HCT116 (cell line): ENCODE results near the gene TCEANC2. TPM values are rescaled to one million over a fixed set of nuclear protein-coding genes. Genes with fewer than 3 reads are reported as not detected.
A peak's percentile ranks its signal among the peaks of the same experiment; 100 is the strongest.

Source experiments
- ATAC-seq: fragments of 200-7000 bp; cut with Tn5 transposase; 2 replicates; pipeline ENCODE4 v1.9.1; 2020; ENCODE audit warnings: mild to moderate bottlenecking, moderate library complexity
- BruUV-seq: library from RNA; stranded (reverse); fragments of 400-500 nt; replicated peaks from 2 replicates; lab custom pipeline; 2021; lab: Mats Ljungman, UMichigan
- CTCF ChIA-PET: fragments of 300-600 bp; sonication (Branson Sonifier 250); formaldehyde crosslinking; loops from one replicate; lab custom pipeline; 2021; ENCODE audit warnings: antibody characterized with exemption; lab: Charles Lee
- POLR2A ChIA-PET: fragments of 300-600, 350-600 bp; sonication (Branson Sonifier 250); formaldehyde crosslinking; loops from one replicate; lab custom pipeline; 2021; ENCODE audit warnings: antibody characterized with exemption; lab: Charles Lee
- RAD21 ChIA-PET, 2 experiments: fragments of 300-600 bp; sonication (Branson Sonifier 250); formaldehyde crosslinking; loops; one replicate each; lab custom pipeline; 2023; ENCODE audit warnings: low total read pairs in 2 of 2; ENCODE audit not compliant: uncharacterized antibody in 2 of 2, unreplicated experiment in 2 of 2, low non-redundant PET in 1 of 2; lab: Charles Lee
- DNase-seq: peaks from one replicate; pipeline ENCODE4 v3.0.0-alpha.2; 2010; ENCODE audit warnings: low read depth, low spot score
- H2AFZ ChIP-seq: fragments of 200-600 bp; shearing (Covaris generic), sonication (generic); 2 replicates; pipeline ENCODE4 v1.6.1; 2017; ENCODE audit warnings: low read depth, mixed run types, mixed read lengths, antibody characterized with exemption, low read length; ENCODE audit not compliant: poor library complexity, severe bottlenecking
- H3K27ac ChIP-seq: 2 replicates; pipeline ENCODE4 v1.5.1; 2012; ENCODE audit warnings: low read depth, low read length
- H3K27me3 ChIP-seq: fragments of 200-600 bp; sonication (generic); 2 replicates; pipeline ENCODE4 v1.6.1; 2016; ENCODE audit warnings: mixed run types, low read length, mixed read lengths; ENCODE audit not compliant: insufficient read depth
- H3K36me3 ChIP-seq, 2 experiments: fragments of 200-500 bp in 1 of 2; fragments of 200-600 bp in 1 of 2; sonication (Bioruptor generic) in 1 of 2; sonication (generic) in 1 of 2; 2 replicates each; pipeline versions ENCODE4 v1.5.1 to v1.6.1; 2014 to 2016; ENCODE audit warnings: low read length in 2 of 2, inconsistent platforms in 1 of 2, mixed read lengths in 1 of 2, mixed run types in 1 of 2; ENCODE audit not compliant: insufficient read depth in 2 of 2, control insufficient read depth in 1 of 2
- H3K4me1 ChIP-seq, 2 experiments: fragments of 200-600 bp in 1 of 2; sonication (generic) in 1 of 2; 2 replicates each; pipeline versions ENCODE4 v1.5.1 to v1.6.1; 2012 to 2017; ENCODE audit warnings: low read length in 2 of 2, inconsistent platforms in 1 of 2, mild to moderate bottlenecking in 1 of 2, mixed read lengths in 1 of 2, mixed run types in 1 of 2, moderate library complexity in 1 of 2; ENCODE audit not compliant: insufficient read depth in 2 of 2, control insufficient read depth in 1 of 2
- H3K4me2 ChIP-seq: fragments of 200-600 bp; sonication (generic); 2 replicates; pipeline ENCODE4 v1.6.1; 2017; ENCODE audit warnings: mixed run types, low read length, mixed read lengths
- H3K4me3 ChIP-seq, 2 experiments: fragments of 200-600 bp in 1 of 2; sonication (generic) in 1 of 2; replicated peaks in 1 of 2; 2 replicates each; pipeline ENCODE4 v1.5.1; 2011 to 2016; ENCODE audit warnings: low read length in 2 of 2, control low read depth in 1 of 2, low read depth in 1 of 2, mild to moderate bottlenecking in 1 of 2, mixed read lengths in 1 of 2, mixed run types in 1 of 2
- H3K79me2 ChIP-seq: fragments of 200-600 bp; sonication (generic); 2 replicates; pipeline ENCODE4 v1.6.1; 2017; ENCODE audit warnings: mild to moderate bottlenecking, mixed run types, low read length, moderate library complexity, mixed read lengths; ENCODE audit not compliant: insufficient read depth
- H3K9ac ChIP-seq: fragments of 200-600 bp; sonication (generic); 2 replicates; pipeline ENCODE4 v1.6.1; 2016; ENCODE audit warnings: low read length, mixed read lengths
- H3K9me2 ChIP-seq: fragments of 200-600 bp; sonication (generic), shearing (Covaris generic); 2 replicates; pipeline ENCODE4 v1.6.1; 2017; ENCODE audit warnings: mixed run types, mild to moderate bottlenecking, moderate library complexity; ENCODE audit not compliant: insufficient read depth
- H3K9me3 ChIP-seq, 2 experiments: fragments of 200-500 bp in 1 of 2; fragments of 200-600 bp in 1 of 2; sonication (Bioruptor generic) in 1 of 2; sonication (generic) in 1 of 2; 2 replicates each; pipeline ENCODE4 v1.6.1; 2014 to 2017; ENCODE audit warnings: low read length in 2 of 2, mixed read lengths in 2 of 2, inconsistent platforms in 1 of 2, low read depth in 1 of 2, mild to moderate bottlenecking in 1 of 2, mixed run types in 1 of 2, moderate library complexity in 1 of 2; ENCODE audit not compliant: control insufficient read depth in 1 of 2, insufficient read depth in 1 of 2
- H4K20me1 ChIP-seq: fragments of 200-600 bp; sonication (generic), shearing (Covaris generic); 2 replicates; pipeline ENCODE4 v1.6.1; 2017; ENCODE audit warnings: mixed run types, mild to moderate bottlenecking, moderate library complexity; ENCODE audit not compliant: insufficient read depth
- ATF3 ChIP-seq: IDR thresholded peaks from 2 replicates; pipeline ENCODE4 v1.6.1; 2012
- CBX3 ChIP-seq: IDR thresholded peaks from 2 replicates; pipeline ENCODE4 v1.6.1; 2012; ENCODE audit warnings: low read depth
- CTCF ChIP-seq, 3 experiments: fragments of 200-600 bp in 1 of 3; sonication (generic) in 1 of 3; IDR thresholded peaks in 2 of 3; conservative IDR thresholded peaks in 1 of 3; 2 replicates each; pipeline ENCODE4 v1.5.1; 2012 to 2017; ENCODE audit warnings: low read depth in 2 of 3, low read length in 2 of 3, antibody characterized with exemption in 1 of 3, borderline replicate concordance in 1 of 3, control low read depth in 1 of 3, mild to moderate bottlenecking in 1 of 3, mixed read lengths in 1 of 3, mixed run types in 1 of 3, moderate library complexity in 1 of 3; ENCODE audit not compliant: insufficient read depth in 1 of 3
- EGR1 ChIP-seq: IDR thresholded peaks from 2 replicates; pipeline ENCODE4 v1.6.1; 2012; ENCODE audit warnings: low read depth
- ELF1 ChIP-seq: IDR thresholded peaks from 2 replicates; pipeline ENCODE4 v1.6.1; 2012; ENCODE audit warnings: low read depth, borderline replicate concordance
- EZH2 ChIP-seq: fragments of 200-600 bp; sonication (generic); IDR thresholded peaks from 2 replicates; pipeline ENCODE4 v1.6.1; 2017; ENCODE audit warnings: antibody characterized with exemption, mixed run types
- EZH2phosphoT487 ChIP-seq: fragments of 200-600 bp; IDR thresholded peaks from 2 replicates; pipeline ENCODE4 v1.6.1; 2018; ENCODE audit warnings: antibody characterized with exemption, borderline replicate concordance
- FOSL1 ChIP-seq: IDR thresholded peaks from 2 replicates; pipeline ENCODE4 v1.6.1; 2012; ENCODE audit warnings: low read depth
- JUND ChIP-seq: IDR thresholded peaks from 2 replicates; pipeline ENCODE4 v1.6.1; 2012
- MAX ChIP-seq: IDR thresholded peaks from 2 replicates; pipeline ENCODE4 v1.6.1; 2012
- POLR2A ChIP-seq: IDR thresholded peaks from 2 replicates; pipeline ENCODE4 v1.7.0; 2011; ENCODE audit warnings: borderline replicate concordance; ENCODE audit not compliant: insufficient read depth, insufficient read length; ENCODE audit errors: extremely low read depth
- POLR2AphosphoS5 ChIP-seq: IDR thresholded peaks from 2 replicates; pipeline ENCODE4 v1.6.1; 2011; ENCODE audit warnings: mild to moderate bottlenecking, low read depth, low read length, moderate library complexity
- RAD21 ChIP-seq: IDR thresholded peaks from 2 replicates; pipeline ENCODE4 v1.6.1; 2012; ENCODE audit warnings: low read depth, mild to moderate bottlenecking
- SIN3A ChIP-seq: IDR thresholded peaks from 2 replicates; pipeline ENCODE4 v1.6.1; 2012; ENCODE audit warnings: low read depth
- SRF ChIP-seq: IDR thresholded peaks from 2 replicates; pipeline ENCODE4 v1.6.1; 2012; ENCODE audit warnings: low read depth
- TCF7L2 ChIP-seq: IDR thresholded peaks from 2 replicates; pipeline ENCODE4 v1.7.0; 2011; ENCODE audit warnings: borderline replicate concordance, inconsistent platforms; ENCODE audit not compliant: insufficient read depth, insufficient read length; ENCODE audit errors: extremely low read depth
- YY1 ChIP-seq: IDR thresholded peaks from 2 replicates; pipeline ENCODE4 v1.6.1; 2011; ENCODE audit warnings: low read length, low read depth, moderate library complexity, mild to moderate bottlenecking; ENCODE audit not compliant: insufficient replicate concordance; ENCODE audit errors: extremely low read depth
- ZBTB33 ChIP-seq: IDR thresholded peaks from 2 replicates; pipeline ENCODE4 v1.6.1; 2011; ENCODE audit warnings: mild to moderate bottlenecking, low read length, moderate library complexity; ENCODE audit not compliant: insufficient replicate concordance; ENCODE audit errors: extremely low read depth
- ZFX ChIP-seq: fragments of 450-650 bp; IDR thresholded peaks from 2 replicates; pipeline ENCODE4 v1.6.1; 2017
- ZNF274 ChIP-seq: fragments of 200-500 bp; sonication (Bioruptor generic); IDR thresholded peaks from 2 replicates; pipeline ENCODE4 v1.6.1; 2014; ENCODE audit warnings: mild to moderate bottlenecking, low read depth, low read length, inconsistent platforms
- intact Hi-C: fragments of 100-400 bp; cut with micrococcal nuclease; formaldehyde crosslinking; loops from 2 replicates; pipeline ENCODE4 v1.10.0; 2022
- total RNA-seq: library from RNA; stranded (reverse); gene quantifications from one replicate; pipeline ENCODE4 v1.2.1, GENCODE V29; 2021; ENCODE audit not compliant: unreplicated experiment

The TCEANC2 gene
- total RNA-seq, 1 experiment from 2014 or later, result 5.4 TPM

GRCh38 chr1:54016343-54017282 is 36.8 kb upstream of the TCEANC2 start:
- Histone ChIP-seq H3K27ac (peak overlapping the region; percentile 76), H3K4me3 (peak overlapping the region in 1 of 2 experiments; percentile 32; a peak in 2 of 4 replicates), H2AFZ (peak overlapping the region; percentile 37), H3K27me3 (no peaks in the 10 kb centered on the region), H3K79me2 (no peaks in the 10 kb centered on the region), H3K4me1 (peaks cover 40 to 41% of the 10 kb centered on the region in 2 experiments), H3K9me2 (no peaks in the 10 kb centered on the region), H3K4me2 (peak overlapping the region; percentile 75), H3K9ac (peak overlapping the region; percentile 48), H3K9me3 (no peaks in the 10 kb centered on the region), H3K36me3 (no peaks in the 10 kb centered on the region), H4K20me1 (no peaks in the 10 kb centered on the region)
- ChIA-PET POLR2A (interaction anchor here (0.7 to 1.8 kb wide), 3 partner anchors 15 to 36 kb away, joined by 3 to 4 read pairs (median 3); partner anchors contain the start of genes TCEANC2 and TMEM59), CTCF (no interaction called here), RAD21 (interaction anchor here in 1 of 2 experiments (0.6 kb wide), 1 partner anchor 772 kb away, joined by 7 read pairs; no protein-coding TSS in a partner anchor)
- no TSS peak for BruUV-seq
- intact Hi-C loops, result no loop called here
- ATAC-seq (peak; percentile 81), DNase-seq (peak; percentile 82)
- TF ChIP-seq CTCF (IDR thresholded peaks at IDR 0.05 in 2 of 3, conservative IDR thresholded peaks at IDR 0.05 in 1 of 3; ENCODE audit: borderline replicate concordance in 1 of 3, insufficient read depth in 1 of 3, low read depth in 2 of 3, low read length in 2 of 3) (no peak), ZFX (no peak), SIN3A (no peak), YY1 (no peak), MAX (no peak), POLR2AphosphoS5 (peak; percentile 47), ATF3 (no peak), EZH2phosphoT487 (no peak), ZBTB33 (no peak), SRF (no peak), ZNF274 (no peak), ELF1 (no peak), CBX3 (peak; percentile 52; the same call in 1 of the 2 replicates), FOSL1 (peak; percentile 68), POLR2A (no peak), JUND (peak; percentile 70), TCF7L2 (peak; percentile 34), EGR1 (no peak), RAD21 (no peak), EZH2 (no peak)
